ENCODE data around the gene TSC22D4. TPM values are rescaled to one million over a fixed set of nuclear protein-coding genes. Genes with fewer than 3 reads are reported as not detected.

TSC22D4 gene
- total and polyA plus RNA-seq, 2 donors (not counting 3 experiments of a cell fraction or from before 2014, with no cell fraction given): 40.1 to 84.4 TPM

DNA sequence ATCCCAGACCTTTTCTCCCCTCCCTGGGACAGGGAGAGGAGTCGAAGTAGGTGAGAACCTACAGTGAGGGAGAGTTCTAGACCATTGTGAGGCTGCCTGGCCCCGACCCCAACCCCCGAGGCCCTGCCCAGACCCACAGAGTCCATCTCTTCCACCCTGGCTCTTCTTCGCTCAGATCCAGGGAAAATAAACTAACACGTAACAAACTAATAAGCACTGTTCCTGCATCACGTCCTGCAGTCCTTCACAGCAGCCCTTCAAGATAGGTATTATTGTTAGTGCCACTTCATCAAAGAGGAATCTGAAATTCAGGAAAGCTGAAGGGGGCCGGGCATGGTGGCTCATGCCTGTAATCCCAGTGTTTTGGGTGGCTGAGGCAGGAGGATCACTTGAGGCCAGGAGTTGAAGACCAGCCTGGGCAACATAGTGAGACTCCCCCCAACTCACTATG lies 14.8 kb downstream of the TSC22D4 start, which contains the start of gene SPACDR:
Gene SPACDR, minus strand, starts transcription at position 51 of the 451 bp plus-strand sequence. CDS start 235 bp downstream, outside the sequence.
- FAIRE-seq (no peak), DNase-seq (ENCODE audit: low read depth, low spot score) (no peak)
- peak within 1 kb of the TSS; percentile 18 for H3K27ac ChIP-seq (ENCODE audit: insufficient read depth, low read depth, low read length)
- peaks cover 0 to 14% of the 10 kb centered on the region in 2 experiments for H3K36me3 ChIP-seq (ENCODE audit: control insufficient read depth in 2 of 2, extremely low read depth in 1 of 2, insufficient read depth in 2 of 2, low read length in 2 of 2)
- BruUV-seq (replicated peaks): no TSS peak
- H2AFZ ChIP-seq (ENCODE audit: low read depth, low read length): peak within 1 kb of the TSS; percentile 18
- H3K4me2 ChIP-seq (ENCODE audit: insufficient read depth, low read length): no peak within 1 kb of the TSS
- H3K4me3 ChIP-seq (replicated peaks in 1 of 3; ENCODE audit: insufficient read depth in 1 of 3, low read depth in 1 of 3, low read length in 3 of 3): no peak within 1 kb of the TSS
- H3K9me3 ChIP-seq (replicated peaks; ENCODE audit: control insufficient read depth, insufficient read depth, low read length): no peaks in the 10 kb centered on the region
- peaks cover 12% of the 10 kb centered on the region for H3K4me1 ChIP-seq (ENCODE audit: control insufficient read depth, extremely low read depth, insufficient read depth, low read length)
- intact Hi-C loops (cut with micrococcal nuclease): no loop called here
- ChIA-PET CTCF (interaction anchor here (0.9 to 3.9 kb wide), 9 partner anchors 10 to 261 kb away, joined by 3 to 53 read pairs (median 5); no protein-coding TSS in a partner anchor), POLR2A (no interaction called here)
- H3K9me1 ChIP-seq (replicated peaks; ENCODE audit: control insufficient read depth, extremely low read depth, insufficient read depth, low read length): no peaks in the 10 kb centered on the region
- dilution Hi-C loops (cut with MboI; ENCODE audit: extremely low pct_ligation_motif_present, low sequenced_read_pairs): no loop called here
- H3K27me3 ChIP-seq (ENCODE audit: control insufficient read depth in 2 of 2, insufficient read depth in 2 of 2, low read length in 2 of 2): no peaks in the 10 kb centered on the region
- H4K20me1 ChIP-seq (replicated peaks; ENCODE audit: control insufficient read depth, extremely low read depth, insufficient read depth, low read length): no peaks in the 10 kb centered on the region
- TF ChIP-seq FOS (IDR thresholded peaks at IDR 0.05; ENCODE audit: borderline replicate concordance, insufficient read depth, low read length) (no peak), EZH2 (IDR thresholded peaks at IDR 0.05; ENCODE audit: borderline replicate concordance, low read depth, low read length, severe bottlenecking) (no peak), POLR2A (IDR thresholded peaks at IDR 0.05; ENCODE audit: low read depth, low read length) (no peak), POLR2AphosphoS5 (IDR thresholded peaks at IDR 0.05; ENCODE audit: insufficient read depth, low read depth, low read length) (no peak), GATA2 (IDR thresholded peaks at IDR 0.05; ENCODE audit: insufficient read depth, insufficient read length, low read depth, low read length) (no peak), MYC (IDR thresholded peaks at IDR 0.05; ENCODE audit: low read depth, low read length) (no peak), JUN (IDR thresholded peaks at IDR 0.05; ENCODE audit: borderline replicate concordance, insufficient read depth, insufficient read length, low read depth) (no peak)
- TF ChIP-seq, protein P1, sequence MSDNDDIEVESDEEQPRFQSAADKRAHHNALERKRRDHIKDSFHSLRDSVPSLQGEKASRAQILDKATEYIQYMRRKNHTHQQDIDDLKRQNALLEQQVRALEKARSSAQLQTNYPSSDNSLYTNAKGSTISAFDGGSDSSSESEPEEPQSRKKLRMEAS (IDR thresholded peaks at IDR 0.05; ENCODE audit: insufficient read depth, insufficient read length): no peak
- TF ChIP-seq, protein P2, sequence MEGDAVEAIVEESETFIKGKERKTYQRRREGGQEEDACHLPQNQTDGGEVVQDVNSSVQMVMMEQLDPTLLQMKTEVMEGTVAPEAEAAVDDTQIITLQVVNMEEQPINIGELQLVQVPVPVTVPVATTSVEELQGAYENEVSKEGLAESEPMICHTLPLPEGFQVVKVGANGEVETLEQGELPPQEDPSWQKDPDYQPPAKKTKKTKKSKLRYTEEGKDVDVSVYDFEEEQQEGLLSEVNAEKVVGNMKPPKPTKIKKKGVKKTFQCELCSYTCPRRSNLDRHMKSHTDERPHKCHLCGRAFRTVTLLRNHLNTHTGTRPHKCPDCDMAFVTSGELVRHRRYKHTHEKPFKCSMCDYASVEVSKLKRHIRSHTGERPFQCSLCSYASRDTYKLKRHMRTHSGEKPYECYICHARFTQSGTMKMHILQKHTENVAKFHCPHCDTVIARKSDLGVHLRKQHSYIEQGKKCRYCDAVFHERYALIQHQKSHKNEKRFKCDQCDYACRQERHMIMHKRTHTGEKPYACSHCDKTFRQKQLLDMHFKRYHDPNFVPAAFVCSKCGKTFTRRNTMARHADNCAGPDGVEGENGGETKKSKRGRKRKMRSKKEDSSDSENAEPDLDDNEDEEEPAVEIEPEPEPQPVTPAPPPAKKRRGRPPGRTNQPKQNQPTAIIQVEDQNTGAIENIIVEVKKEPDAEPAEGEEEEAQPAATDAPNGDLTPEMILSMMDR (IDR thresholded peaks at IDR 0.05; ENCODE audit: extremely low read depth in 1 of 2, insufficient read depth in 1 of 2, low read depth in 1 of 2, low read length in 2 of 2): no peak
- H3K79me2 ChIP-seq (ENCODE audit: control insufficient read depth, insufficient read depth, low read length): peaks cover 1% of the 10 kb centered on the region
- H3K9ac ChIP-seq (replicated peaks; ENCODE audit: extremely low read depth, insufficient read depth, low read length): no peak within 1 kb of the TSS
